Central memory CD4-positive, alpha-beta T cell (primary cell): ENCODE measurements around the gene BRD1.

Experiments
- DNase-seq: peaks from one replicate; pipeline ENCODE4 v3.0.0; 2022

Gene BRD1

DNA sequence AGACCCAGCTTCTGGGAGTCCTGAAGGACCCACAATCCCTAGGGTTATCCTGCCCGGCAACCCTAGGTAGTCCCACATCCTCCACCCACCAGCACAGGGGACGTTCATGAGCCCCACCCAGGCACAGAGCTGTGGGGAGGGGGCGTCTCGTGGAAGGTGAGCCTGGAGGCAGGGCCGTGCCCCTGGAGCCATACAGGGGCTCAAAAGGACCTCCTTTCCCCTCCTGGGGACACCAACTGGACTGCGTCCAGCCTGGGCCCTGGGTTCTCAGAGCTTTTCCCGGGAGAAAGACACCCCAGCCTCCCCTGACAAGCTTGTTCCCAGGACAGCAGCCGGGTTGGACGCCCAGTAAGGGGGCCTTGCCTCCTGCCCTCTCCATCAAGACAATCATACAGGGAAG is 78.4 kb downstream of the BRD1 start:
- no peak for DNase-seq

DNA sequence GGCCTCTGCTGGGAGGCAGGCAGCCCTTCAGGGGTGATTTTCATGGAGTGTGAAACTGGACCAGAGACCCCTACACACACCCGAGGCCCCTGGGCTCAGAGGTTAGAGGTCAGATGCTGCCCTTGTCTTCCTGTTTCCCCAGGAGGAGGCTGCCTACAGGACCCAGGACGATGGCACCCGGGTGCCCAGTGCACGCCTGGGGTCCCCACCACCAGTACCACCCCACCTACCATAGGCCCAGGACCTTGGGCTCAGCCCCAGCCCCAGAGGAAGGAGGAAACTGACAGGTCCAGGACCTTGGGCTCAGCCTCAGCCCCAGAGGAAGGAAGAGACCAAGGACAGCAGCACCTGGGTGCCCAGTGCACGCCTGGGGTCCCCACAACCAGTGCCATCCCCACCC is 79.2 kb downstream of the BRD1 start:
- DNase-seq: no peak

DNA sequence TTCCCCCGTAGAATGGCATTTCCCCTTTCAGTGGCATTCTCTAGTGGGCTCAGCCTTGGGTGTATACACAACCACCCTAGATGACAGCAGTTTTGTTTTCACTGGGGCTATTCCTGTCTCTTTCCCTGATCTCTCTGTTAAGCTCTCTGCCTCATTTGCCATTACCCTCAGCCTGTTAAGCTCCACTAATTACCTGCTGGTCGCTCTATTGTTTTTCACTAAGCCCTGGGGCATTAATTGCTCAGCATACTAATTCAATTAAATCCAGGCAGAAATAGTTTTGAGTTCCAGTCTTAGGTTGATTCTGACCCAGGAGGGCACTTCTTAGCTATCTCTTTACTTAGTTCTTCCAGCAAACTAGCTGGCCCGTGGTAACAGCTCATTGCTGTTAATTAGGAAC is 80.0 kb downstream of the BRD1 start:
- no peak for DNase-seq

DNA sequence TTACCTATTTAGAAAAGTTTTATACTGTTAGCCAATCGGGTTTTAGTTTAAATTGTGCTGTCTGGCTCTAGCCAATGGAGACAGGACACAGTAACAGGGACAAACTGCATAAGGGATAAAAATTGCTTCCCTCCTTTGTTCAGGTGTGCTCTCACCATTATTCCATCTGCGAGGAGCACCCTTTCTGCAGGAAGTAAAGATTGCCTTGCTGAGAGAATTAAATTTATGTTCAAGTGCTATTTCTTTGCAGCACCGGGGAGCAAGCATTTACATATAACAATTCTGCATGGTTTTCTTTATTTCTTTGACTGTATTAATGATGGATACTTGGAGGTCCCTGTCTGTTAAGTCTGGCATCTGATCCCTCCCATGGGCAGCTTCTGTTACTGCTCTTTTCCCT is 80.5 kb downstream of the BRD1 start:
- no peak for DNase-seq

DNA sequence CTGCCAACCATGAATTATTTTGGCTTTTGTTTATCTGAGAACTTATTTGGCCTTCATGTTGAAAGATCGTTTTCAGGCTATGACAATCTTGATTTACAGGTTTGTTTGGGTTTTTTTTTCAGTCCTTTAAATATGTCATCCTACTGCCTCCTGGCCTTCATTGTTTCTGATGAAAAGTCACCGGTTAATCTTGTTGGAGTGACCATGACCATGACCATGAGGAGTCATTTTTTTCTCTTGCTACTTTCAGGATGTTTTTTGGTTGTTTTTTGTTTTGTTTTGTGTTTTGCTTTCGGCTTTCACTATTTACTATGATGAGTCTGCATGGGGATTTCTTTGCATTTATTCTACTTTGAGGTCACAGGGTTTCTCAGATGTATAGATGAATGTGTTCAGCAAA is 81.6 kb downstream of the BRD1 start:
- DNase-seq: no peak

DNA sequence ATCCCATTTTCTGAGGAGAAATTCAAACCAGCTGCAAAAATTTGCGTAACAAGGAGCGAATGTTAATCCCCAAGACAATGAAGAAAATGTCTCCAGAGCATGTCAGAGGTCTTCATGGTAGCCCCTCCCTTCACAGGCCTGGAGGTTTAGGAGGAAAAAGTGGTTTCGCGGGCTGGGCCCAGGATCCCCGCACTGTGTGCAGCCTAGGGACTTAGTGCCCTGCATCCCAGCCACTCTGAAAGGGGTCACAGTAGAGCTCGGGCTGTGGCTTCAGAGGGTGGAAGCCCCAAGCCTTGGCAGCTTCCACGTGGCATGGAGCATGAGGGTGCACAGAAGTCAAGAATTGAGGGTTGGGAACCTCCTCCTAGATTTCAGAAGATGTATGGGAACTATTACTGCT is 87.4 kb downstream of the BRD1 start:
- no peak for DNase-seq

DNA sequence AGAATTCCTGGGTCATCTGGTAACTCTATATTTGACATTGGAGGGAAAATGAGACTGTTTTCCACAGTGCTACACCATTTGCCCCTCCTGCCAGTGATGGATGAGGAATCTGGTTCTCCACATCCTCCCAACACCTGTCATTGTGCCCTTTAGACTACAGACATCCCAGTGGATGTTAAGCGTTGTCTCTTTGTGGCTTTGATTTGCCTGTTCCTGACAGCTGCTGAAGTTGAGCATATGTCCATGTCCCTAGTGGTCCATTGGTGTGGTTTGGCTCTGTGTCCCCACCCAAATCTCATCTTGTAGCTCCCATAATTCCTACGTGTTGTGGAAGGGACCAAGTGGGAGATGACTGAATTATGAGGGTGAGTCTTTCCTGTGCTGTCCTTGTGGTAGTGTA is 88.5 kb downstream of the BRD1 start:
- DNase-seq: no peak

DNA sequence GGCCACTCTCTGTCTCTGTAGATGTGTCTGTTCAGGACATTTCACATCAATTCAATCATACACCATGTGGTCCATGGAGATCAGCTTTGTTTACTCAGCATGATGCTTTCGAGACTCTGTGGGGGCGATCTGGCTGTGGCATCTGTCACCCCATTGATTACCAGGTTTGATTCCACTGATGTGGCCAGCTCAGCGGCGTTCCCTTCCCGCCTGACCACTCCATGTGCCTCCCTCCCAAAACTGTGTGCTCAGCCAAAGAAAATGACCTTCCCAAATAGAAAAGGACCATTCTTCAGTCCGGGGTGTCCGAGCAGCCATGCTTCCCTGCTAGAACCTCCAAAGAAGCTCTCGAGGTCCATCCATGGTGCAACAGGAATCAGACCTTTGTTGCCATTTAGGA is 89.1 kb downstream of the BRD1 start:
- no peak for DNase-seq

DNA sequence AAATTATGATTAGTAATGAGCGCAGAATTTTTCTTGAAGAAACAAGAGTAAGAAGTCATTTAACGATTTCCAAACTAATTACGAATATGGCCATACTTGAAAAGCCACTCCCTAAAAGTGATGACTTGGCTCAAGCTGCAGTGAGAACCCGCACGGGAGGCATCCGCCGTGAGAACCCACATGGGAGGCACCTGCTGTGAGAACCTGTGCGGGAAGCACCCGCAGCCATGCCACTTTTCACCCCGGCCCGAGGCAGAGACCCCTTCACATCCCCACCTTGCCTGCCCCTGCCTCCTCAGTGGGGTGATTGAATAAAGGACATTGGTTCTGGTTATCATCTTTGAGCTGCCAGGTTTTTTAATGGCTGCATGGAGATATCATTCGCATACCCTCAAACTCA is 89.7 kb downstream of the BRD1 start:
- DNase-seq: no peak

DNA sequence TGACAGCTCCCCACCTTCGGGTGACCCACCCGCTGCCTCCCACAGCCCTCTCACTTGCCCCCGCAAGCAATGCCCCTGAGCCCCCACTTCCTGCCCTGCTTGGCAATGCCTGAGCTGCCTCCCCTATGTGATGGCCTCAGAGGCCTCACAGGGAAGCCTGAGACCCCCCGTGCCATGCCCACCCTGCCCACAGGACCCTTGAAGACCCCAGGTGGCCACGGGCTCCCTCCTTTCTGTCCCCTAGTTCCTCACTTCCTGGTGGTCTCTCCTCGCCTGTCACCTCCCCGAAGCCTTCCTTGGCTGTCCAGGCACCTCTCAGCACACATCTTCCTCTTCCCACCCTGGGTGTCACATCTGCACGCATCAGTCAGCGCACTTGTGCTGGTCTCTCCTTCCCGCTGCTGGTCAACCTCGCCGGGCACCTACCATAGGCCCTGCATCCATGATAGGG is 90.5 kb downstream of the BRD1 start:
- DNase-seq: no peak

DNA sequence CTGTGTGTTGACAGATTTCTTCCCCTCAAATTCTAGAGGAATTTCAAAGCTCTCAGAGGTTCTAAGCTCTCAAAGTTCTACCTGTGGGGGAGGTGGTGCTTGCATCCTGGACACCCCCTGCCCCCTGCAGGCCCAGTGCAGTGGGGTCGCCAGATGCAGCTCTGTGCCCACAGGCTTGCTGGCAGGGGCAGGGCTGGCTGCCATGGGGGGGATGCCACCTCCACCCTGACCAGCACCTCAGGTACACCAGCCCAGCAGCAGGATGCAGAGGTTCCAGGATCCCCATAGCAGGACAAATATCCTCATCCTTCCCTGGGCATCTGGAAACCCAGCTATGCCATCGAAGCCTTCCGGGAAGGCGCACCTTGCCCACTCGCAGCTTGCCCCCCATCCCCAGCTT is 91.1 kb downstream of the BRD1 start:
- no peak for DNase-seq

DNA sequence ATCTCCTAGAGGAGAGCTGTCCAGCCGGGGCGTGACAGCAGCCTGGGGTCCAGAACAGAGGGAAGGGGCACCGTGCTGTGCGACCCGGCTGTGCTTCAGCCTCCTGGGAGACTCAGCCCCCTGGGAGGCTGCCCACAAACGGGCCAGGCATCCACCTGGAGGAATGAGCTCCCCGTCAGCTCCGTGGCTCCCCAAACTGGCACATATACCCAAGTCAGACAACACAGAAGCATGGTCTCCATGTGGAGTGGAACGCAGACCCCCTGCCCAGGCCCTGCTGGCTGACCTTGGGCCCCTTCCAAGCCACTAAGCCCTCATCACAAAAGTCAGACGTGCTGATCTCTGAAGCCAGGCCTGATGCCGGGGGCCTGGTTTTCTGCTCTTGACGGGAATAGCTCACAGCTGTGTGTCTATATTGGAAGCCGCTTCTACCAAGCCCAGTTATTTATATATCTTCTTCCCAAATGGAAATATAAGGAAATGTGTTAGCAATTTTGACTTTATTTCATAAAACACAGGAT is 91.7 kb downstream of the BRD1 start:
- DNase-seq: no peak

DNA sequence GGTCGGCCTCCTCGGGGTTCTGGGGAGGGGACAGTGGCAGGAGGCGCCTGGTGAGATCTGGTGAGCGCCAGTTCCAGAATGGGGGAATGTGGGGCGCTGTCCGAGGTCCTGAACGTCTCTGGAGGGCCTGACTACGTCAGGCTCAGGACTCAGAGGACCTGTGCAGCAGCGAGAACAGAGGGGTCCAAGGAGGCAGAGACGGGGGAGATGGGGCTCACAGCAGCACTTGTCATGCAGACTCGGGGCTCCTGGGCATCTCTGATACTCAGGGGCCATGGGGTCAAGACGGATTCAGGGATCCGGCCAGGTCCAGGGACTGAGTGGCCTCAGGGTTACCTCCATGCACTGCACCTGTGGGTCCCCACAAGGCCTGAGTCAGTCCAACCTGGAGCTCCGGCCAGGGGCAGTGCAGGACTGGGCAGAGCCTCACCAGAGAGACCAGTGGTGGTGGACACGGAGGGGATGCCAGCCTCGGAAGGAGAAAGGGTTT is 92.2 kb downstream of the BRD1 start:
- no peak for DNase-seq

DNA sequence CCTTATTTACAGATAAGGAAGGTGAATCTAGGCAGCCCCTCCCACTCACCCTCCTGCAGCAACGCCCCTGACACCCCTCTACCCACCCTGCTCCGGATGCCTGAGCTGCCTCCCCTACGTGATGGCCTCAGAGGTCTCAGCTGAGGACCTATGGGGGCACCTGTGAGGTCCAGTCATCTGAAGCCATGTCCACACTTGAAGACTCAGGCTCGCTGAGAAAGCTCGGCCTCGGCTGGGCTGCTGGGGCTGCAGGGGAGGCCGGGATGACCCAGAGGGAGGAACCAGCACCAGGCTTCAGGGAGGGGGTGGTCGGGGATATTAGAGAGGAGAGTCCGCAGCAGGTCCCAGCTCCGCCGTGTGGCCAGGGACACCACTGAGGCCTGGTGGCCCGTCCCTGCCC is 92.8 kb downstream of the BRD1 start:
- DNase-seq: no peak

DNA sequence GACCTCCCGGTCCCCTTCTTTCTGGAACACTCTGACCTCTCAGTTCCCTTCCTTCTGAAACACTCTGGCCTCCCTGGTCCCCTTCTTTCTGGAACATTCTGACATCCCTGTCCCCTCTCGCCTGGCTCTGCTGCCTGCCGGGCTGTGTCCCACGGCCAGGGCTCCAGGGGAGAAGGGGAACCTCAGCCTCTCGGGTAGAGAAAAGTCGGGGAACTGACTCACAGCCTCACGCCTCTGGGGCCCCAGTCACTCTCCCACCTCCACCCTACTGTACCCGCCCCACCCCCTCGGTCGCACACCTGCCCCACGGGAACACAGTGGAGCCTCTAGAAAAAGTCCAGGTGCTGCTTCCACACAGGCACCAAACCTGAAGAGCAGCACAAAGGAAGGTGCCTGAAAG is 93.3 kb downstream of the BRD1 start:
- DNase-seq: no peak

DNA sequence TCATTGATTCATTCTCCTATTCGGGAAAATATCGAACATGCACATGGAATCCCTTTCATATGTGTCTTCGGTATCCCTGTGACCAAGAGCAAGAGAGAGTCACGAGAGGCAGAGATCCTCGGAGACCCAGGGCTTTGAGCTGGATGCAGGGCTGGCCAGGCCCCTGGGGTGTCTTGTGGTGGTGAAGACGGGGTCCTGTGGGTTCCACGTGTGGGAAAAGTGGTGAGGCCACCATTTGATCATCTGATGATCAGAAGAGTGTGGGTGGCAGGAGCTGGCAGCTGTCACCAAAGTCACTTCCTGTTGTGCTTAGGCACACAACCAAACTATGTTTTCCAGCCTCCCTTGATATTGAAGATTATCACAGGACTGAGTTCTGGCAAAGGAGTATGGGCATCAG is 94.0 kb downstream of the BRD1 start:
- no peak for DNase-seq

DNA sequence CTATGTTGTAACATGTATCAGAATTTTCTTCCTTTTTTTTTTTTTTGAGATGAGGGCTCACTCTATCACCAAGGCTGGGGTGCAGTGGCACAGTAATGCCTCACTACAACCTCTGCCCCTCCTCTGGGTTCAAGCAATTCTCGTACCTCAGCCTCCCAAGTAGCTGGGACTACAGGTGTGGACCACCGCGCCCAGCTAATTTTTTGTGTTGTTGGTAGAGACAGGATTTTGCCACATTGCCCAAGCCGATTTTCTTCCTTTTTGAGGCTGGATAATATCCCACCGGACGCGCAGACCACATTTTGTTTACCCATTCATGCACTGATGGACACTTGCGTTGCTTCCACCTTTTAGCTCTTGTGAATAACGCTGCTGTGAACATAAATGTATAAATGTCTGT is 97.0 kb downstream of the BRD1 start:
- DNase-seq: no peak

DNA sequence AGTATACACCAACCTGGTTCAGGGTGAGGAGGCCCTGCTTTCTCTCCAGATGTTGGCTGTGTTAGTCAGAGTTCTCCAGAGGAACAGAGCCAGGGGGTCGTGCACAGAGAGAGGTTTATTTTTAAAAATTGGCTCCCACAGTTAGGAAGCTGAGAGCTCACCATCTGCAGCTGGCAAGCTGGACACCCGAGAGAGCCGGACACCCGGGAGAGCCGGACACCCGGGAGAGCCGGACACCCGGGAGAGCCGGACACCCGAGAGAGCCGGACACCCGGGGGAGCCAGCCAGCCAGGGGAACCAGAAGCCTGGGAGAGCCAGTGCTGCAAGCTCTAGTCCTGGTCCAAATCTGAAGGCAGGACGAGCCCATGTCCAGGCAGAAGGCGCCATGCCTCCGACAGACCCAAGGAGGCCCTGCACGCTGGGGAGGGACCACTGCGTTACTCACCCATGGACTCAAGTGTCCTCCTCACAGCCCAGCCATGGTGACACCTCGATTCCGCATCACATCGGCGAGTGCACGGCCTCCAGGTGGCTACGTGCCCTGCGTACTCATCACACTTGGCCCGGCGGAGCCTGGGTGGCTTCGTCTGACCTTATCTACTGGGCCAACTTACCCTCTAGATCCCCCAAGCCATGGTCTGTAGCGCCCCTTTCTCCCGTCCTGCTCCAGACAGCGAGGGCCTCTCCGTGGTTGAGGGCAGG is 99.0 kb downstream of the BRD1 start:
- DNase-seq: no peak

DNA sequence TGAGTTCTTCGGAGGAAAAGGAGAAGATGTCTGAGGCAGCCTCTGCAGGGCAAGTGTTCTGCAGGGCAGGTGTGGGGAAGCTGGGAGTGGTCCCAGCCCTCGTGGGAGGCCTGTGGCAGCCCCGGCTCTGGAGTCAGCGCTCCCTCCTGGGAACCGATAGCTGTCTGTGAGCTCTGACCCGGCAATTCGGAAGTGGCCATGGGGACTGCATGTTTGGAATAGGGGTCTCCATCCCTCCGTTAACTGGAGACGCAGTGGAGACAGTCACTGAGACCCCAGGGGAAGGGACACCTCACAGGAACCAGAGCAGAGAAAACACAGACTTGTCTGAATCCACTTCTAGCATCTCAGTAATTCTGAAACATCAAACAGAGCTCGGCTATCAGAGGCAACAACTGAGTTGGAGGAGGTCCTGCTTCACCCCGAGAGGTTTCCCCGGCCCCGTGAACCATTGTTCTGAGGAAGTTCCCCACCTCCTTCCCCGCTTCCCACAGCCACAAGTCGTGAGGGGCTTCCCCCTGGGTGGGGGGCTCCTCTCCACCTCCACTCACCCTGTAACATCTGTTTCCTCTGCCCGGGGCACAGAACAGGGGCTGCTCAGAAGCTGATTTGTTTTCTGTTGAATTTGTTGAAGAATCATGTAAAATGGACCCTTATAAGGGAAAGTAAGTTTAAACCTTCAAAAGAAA is 99.6 kb downstream of the BRD1 start:
- no peak for DNase-seq

DNA sequence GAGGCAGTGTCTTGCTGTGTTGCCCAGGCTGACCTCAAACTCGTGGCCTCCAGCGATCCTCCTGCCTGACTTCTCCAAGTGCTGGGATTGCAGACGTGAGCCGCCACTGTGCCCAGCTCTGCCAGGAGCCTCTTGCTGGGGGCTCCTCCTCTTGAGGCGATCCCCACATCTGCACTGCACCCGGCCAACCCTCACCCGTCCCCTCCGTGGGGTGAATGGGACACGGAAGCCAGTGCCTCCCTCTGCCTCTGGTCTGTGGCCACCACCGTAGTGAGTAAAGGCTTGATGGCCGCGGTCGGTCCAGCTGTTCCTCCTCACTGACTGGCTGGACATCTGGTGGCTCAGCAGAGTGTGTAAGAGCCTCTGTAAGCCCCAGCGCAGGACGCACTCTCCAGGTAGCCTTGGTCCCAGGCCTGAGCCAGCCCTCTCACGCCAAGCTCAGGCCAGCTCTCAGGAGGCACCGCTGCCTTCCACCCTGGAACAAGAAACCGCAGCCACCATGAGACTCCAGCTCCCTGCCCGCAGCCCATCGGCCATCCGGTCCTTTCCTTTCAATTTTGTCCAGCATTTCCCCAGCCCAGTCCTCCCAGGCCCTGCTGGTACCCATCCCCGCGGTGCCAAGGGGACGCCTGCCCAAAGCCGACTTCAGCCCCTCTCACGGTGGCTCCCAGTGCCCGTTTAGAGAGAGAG is 100.3 kb downstream of the BRD1 start:
- no peak for DNase-seq

DNA sequence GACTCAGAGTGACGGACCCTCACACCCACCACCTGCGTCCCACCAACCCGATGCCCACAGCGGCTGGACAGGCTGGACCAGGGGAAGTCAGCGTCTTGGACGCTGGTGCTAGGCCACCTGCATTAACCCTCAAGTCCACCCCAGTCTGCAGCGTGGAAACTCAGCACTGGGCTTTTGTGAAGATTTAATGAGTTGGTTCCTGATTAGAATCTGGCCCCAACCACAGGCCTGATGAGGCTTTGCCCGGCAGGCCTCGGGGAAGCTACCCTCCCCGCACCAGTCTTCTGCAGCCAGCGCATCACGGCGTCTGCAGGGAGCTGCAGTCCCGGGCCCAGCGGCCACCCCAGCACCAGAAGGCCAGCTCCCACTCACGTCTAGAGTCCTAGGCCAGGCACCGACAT is 101.0 kb downstream of the BRD1 start:
- no peak for DNase-seq

DNA sequence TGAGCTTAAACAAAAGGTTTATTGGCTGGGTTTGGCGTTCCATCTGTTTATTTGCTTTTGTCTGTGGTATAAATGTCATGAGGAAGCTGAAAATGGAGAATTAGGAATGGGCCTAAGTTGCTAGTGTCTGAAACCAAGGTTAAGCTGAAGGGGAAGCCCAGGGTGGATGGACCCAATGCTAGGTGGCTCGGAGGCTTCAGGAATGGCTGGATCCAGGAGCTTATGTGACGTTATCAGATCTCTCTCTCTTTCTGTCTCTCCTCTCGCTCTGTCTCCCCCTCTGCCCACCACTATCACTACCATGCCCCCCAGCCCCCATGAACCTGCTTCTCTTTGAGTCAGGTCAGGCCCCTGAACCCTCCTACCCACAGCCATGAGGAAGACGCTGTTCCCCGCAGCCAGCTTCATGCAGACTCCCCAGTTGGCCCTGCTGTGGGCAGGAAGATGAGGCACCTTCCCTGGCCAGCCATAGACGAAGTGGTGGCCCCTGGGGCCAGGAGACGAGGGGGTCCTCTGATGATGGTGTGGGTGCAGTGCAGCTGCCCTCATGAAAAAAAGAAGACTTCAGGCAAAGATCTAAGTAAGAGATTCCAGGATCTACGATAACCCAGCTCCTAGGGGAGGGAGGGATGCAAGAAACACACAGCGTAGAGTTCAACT is 101.5 kb downstream of the BRD1 start:
- DNase-seq: no peak

DNA sequence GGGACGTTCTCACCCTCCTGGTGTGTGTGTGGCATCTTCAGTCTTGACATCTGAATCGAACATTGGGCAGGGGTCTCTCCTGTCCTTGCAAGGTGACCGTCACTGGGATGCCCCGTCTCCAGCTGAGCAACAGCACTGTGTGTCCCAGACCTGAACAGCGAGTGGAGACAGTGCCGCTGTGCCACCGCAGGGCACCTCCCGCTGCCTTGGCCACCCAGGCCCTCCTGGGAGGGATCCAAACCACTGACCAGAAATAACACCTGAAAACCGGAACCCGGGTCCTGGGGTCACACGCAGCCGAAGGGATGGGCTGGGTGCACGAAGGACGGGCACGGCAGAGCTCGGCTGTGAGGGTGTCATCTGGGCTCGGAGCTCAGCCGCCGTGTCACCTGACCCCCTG is 102.2 kb downstream of the BRD1 start:
- DNase-seq: no peak
